Activated T-cell treated with anti-CD3 and anti-CD28 coated beads for 1 hour (primary cell): ENCODE results near the gene SIT1.
A peak's percentile ranks its signal among the peaks of the same experiment; 100 is the strongest.
"Not testable (repeated sequence)": the region's sequence is repeated elsewhere in the genome, so short reads cannot be mapped to it uniquely, and the experiment has no call there.

Source experiments
- DNase-seq: peaks from one replicate; pipeline ENCODE4 v3.0.0-alpha.2; 2020; ENCODE audit warnings: low read depth

Gene SIT1

GRCh38 chr9:35637427-35637955 is 13.2 kb downstream of the SIT1 start:
- not testable (repeated sequence) for DNase-seq

GRCh38 chr9:35636877-35637246 is 13.9 kb downstream of the SIT1 start:
- DNase-seq = not testable (repeated sequence)

DNA sequence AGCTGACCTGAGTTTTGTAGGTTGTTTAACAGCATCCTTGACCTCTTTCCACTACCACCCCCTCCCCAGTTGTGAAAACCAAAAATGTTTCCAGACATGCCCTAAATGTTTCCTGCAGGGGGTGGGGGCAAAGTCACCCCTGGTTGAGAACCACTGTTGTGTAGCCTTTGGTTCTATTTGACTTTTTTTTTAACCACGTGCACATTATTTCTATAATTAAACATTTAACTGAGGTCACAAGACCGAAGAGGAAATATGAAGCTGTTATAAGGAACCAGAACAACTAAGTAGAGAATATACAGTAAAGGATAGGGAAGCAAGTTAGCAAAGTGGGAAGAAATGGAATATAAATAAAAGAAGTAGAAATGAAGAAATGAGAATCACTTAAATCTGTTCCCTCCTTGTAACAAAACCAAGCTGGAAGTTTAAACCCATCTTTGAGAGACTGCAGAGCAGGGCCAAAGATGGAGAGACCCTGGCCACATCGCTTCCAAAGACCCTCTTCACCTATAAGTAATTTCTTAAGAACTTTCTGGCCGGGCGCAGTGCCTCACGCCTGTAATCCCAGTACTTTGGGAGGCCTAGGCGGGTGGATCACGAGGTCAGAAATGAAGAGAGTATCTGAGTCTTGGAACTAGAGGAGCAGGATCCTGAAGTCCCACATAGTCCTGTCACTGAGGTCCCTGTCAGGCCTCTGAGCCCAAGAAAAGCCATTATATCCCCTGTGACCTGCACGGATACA is 14.4 kb downstream of the SIT1 start:
- DNase-seq = no peak

DNA sequence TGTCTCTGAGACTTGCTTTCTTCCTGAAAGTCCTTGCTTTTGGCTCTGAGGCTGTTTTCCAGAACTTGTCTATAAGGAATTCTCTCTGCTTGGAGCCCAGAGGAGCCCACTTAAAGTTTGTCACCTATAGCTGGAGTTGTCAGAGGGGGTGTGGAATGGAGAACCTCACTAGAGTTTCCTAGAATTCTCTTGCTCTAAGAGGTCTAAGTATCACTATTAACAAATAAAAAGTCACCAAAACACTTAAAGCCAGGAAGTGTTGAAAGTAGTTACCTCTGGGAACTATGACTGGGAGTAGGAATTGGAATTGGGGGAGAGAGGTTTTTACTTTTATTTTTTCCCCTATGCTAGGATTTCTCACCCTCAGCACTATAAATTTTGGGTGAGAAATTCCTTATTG is 15.0 kb downstream of the SIT1 start:
- no peak for DNase-seq

DNA sequence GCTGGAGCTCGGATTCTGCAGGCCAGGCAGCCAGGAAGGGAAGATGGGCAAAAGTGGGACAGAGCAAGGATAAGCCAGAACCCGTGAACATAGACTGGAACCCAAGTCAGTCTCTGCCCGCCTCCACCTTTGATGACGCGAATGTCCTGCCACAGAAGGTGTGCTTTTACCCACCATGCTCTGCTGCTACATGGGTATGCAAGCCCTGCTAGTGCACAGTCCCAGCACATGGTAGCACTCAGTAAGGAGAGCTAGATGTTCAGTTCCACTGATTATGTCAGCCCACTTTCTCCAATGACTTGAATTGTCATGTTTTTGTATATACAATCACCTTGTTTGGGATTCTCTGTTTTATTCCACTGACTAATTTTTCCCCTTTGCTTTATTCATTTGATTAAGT is 21.1 kb downstream of the SIT1 start:
- no peak for DNase-seq

- no peak for DNase-seq
Observed at GRCh38 chr9:35628389-35628991, 22.2 kb downstream of the SIT1 start.

DNA sequence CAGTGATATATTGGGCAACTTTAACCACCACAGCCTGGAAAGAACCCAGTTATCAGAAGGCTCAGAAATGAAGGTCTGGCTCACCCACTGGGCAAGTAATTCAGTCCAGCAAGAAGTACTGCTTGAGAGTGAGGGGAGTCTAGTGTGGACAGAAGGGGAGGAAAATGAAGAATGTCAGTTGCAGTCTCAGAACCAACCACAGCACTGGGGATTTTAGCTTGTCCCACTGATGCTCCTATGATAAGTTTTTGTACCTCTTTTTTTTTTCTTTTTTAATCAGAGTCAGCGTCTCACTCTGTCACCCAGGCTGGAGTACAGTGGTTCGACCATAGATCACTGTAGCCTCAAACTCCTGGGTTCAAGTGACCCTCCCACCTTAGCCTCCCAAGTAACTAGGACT is 23.2 kb downstream of the SIT1 start:
- DNase-seq = no peak

- DNase-seq = no peak
Observed at GRCh38 chr9:35619800-35620158, 31.0 kb downstream of the SIT1 start.

DNA sequence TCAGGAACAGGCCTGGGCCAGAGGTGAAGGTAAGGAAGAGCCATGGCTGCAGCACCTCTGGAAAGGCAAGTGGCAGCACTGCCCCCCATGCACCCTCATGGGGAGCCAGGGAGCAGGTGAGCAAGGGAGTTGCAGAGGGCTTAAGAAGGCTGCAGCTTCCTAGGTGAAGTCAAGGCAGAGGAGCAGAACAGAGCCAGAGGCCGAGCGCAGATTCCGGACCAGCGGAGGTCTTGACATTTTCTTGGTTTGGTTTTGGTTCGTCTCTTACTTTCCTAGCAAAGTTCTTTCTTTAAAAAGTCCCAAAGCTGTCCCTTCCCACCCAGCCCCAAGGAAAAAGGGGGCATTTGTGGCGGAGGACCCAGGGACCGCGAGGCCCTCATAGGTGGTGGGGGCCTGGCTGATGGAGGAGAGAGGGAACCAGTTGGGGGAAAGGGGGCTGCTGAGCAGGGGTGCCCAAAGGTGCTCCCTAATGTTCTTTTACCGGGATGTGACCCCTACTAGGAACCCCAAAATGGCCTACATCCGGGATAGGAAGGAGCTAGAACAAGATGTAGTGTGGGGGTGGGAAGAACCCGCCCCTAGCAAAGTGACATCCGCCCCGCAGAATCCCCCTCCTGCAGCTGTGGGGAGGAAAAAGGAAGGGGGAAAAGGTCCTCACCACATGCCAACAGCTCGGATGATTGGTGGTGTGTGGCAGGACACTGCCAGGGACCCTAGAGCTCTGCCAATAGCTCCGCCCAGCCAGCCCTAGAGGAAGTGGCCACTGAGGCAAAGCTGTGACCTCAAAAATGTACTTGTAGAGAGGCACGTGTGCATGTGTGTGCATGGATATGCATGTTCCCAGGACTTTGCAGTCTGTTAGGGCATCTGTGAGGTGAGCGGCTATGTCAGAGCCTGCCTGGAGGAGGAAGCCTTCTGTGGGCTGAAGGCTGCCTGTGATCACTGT is 31.6 kb downstream of the SIT1 start:
- no peak for DNase-seq

DNA sequence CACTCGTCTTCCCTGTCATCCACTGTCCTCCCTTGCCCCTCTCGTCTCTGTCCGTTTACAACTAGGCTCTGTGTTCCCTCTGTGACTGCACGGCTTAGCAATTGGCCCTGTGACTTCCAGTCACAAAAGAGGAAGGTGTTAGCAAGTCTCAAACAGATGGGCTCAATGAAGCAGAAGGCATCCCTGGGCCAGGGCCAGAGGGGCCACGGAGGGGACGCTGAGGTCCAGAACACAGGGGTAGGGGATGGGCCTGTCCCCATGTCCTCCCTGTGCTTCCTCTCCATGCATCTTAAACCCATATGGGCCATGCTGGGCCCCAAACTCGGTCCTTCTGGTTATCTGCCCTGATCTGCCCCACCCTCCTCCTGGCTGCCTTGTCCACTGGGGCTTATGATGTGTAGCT is 32.4 kb downstream of the SIT1 start, which contains the start of gene CD72:
TSS of gene CD72 (minus strand) at position 89 of the 403 bp plus-strand sequence. CDS start 110 bp downstream, outside the sequence.
- no peak for DNase-seq

DNA sequence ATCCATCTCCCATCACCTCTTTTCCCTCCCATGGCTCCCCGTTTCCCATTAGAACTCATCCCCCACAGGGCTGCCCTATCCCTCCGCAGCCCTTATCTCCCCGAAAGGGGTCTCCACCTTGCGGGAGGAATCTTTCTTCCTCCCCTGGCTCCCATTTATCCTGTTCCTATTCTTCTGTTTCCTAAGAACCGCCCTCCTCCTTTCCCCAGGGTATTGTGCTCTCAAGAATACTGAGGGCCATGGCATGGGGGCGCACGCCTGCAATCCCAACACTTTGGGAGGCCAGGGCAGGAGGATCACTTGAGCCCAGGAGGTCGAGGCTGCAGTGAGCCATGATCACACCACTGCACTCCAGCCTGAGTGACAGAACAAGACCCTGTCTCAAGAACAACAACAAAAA is 33.2 kb downstream of the SIT1 start:
- no peak for DNase-seq

DNA sequence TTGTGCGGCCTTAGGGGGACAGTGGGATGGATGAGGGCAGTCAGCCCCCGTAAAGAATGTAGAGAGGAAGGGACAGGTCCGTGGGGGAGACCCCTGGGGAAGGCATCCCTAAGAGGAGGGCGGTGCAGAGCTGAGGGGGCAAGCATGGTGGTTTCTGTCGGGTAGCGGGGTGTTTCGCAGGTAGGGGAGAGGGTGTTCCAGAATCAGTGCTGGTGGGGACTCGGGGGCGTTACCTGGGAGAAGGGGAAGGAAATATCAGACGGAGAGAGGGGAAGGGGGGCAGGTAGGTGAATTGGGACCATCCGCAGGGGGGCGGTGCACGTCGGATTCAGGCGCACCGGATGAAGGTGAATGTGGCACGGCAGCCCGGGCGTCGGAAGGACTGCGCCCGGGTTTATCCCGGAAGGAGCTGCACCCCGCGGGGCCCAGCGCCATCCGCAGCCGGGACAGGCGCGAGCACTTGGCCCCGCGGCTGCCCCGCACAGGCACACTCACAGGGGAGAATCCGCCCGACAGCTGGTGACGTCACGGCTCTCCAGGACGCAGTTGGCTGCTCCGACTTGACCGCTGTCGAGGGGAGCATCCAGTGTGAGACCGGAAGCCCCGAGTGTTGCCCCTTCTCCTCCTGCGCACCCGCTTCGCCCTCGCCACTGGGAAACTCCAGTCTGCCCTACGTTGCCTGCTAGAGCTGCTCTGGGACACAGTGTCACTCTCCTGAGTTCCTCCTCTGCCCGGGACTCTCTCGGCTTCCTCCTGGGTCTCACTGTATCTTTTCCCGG is 33.9 kb downstream of the SIT1 start:
- peak; percentile 52 for DNase-seq

GRCh38 chr9:35615981-35616680 is 34.6 kb downstream of the SIT1 start:
- no peak for DNase-seq

DNA sequence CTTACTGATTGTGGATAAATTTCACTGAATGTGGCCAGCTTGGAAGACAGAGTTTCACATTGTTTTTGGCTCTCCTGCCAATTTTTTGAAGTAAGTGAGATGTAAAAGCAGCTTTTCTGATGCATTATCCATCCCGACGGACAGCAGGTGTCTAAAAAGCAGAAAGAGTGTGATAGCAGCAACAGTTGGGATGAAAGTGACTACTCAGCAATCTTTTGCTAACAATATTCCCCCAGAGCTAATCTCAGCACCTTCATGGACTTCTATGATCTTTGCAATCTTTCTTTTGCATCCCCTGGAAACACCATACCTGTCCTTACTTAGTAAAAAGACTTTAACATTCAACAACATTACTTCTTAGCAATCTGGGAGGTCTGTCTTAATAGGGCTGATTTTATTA is 37.9 kb downstream of the SIT1 start:
- no peak for DNase-seq

DNA sequence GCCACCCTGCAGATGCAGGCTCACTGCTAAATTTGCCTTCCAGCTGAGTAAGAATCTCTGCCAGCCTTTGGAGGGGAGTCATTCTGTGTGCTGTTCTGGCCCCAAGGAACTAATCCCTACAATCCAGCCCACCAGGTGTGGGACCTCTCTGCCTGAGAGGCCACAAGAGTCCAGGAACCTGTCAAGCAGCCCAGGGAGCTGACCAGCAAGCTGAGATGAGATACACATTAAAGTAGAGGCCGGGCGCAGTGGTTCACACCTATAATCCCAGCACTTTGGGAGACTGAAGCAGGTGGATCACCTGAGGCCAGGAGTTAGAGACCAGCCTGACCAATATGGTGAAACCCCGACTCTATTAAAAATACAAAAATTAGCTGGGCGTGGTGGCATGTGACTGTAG is 38.7 kb downstream of the SIT1 start:
- not testable (repeated sequence) for DNase-seq

GRCh38 chr9:35611230-35611797 is 39.4 kb downstream of the SIT1 start:
- DNase-seq = peak; percentile 43

DNA sequence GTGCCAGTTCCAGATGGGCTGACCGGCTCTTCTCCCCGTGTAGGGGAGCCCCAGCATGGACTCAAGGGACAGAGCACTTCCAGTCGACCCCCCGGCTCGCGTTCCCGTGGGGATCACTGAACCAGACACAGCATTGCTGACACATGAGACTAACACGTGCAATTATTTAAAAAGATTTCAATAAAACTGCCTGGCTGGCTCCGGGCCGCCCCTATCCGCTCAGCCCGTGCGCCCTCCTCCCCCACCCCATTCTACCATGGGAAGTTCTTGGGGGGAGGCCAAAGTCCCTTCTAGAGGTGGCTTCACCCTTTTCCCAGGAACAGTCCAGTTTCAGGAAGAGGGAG is 40.9 kb downstream of the SIT1 start:
- DNase-seq = no peak

- DNase-seq = no peak
Observed at GRCh38 chr9:35609001-35609819, 41.5 kb downstream of the SIT1 start.

DNA sequence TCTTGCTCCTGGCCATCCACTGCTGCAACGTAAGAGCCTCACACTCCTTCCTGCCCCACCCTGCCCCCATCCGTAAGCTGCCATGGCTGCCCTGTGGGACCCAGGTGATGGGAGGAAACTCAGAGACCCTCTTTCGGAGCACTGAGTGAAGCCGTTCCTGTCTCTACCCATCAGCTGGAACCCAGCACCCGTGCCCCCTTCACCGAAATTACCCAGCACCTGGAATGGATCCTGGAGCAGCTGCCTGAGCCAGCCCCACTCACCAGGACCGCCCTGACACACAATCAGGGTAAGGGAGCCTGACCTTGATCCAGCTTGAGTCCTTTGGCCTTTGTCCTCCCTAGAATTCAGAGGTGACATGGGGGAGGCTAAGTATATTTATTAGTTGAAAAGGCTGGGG is 42.5 kb downstream of the SIT1 start:
- no peak for DNase-seq

DNA sequence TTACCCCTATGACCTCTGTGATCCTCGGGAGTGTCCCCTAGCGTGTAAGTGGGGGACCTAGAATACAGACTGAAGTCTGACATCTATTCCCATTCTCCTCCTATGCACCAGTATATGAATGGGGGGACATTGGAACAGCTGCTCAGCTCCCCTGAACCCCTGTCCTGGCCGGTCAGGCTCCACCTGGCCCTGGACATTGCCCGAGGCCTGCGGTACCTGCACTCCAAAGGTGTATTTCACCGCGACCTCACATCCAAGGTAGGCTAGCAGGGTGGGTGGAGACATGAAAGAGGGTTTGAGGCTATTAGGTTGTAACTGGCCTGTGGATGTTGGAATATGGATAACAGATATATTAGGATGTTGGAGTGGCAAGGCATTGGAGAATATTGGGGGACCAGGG is 44.0 kb downstream of the SIT1 start:
- DNase-seq = no peak
